ENCODE data around the gene MORN1.

- TF ChIP-seq, protein P1, sequence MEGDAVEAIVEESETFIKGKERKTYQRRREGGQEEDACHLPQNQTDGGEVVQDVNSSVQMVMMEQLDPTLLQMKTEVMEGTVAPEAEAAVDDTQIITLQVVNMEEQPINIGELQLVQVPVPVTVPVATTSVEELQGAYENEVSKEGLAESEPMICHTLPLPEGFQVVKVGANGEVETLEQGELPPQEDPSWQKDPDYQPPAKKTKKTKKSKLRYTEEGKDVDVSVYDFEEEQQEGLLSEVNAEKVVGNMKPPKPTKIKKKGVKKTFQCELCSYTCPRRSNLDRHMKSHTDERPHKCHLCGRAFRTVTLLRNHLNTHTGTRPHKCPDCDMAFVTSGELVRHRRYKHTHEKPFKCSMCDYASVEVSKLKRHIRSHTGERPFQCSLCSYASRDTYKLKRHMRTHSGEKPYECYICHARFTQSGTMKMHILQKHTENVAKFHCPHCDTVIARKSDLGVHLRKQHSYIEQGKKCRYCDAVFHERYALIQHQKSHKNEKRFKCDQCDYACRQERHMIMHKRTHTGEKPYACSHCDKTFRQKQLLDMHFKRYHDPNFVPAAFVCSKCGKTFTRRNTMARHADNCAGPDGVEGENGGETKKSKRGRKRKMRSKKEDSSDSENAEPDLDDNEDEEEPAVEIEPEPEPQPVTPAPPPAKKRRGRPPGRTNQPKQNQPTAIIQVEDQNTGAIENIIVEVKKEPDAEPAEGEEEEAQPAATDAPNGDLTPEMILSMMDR (IDR thresholded peaks at IDR 0.05): no peak
- no peak for TF ChIP-seq POLR2A (IDR thresholded peaks at IDR 0.05)
Observed at GRCh38 chr1:2336499-2336898, 54.9 kb downstream of the MORN1 start.

All from right lobe of liver (tissue), 4 donors.